Measurements from ENCODE around the gene URB1.

The URB1 gene

DNA sequence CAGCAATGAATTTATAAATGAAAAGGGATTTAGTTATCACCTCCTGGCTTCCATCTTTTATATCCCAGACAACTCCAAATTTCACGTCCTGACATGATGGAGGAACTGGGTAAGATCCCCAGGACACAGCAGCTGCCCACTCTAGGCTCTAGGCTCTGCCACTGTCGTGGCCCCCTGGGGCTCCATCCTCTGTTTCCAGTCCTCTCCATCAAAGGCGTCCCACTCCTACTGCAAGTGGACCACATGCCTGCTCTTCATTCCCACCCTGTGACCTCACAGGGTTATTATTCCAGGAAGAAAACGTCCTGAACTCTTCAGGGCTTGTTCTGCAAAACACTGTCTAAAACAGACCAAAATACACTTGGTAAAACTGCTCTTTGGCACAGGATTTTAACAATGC lies 11.9 kb downstream of the URB1 start:
- TF ChIP-seq CTCF (IDR thresholded peaks at IDR 0.05), result no peak

DNA sequence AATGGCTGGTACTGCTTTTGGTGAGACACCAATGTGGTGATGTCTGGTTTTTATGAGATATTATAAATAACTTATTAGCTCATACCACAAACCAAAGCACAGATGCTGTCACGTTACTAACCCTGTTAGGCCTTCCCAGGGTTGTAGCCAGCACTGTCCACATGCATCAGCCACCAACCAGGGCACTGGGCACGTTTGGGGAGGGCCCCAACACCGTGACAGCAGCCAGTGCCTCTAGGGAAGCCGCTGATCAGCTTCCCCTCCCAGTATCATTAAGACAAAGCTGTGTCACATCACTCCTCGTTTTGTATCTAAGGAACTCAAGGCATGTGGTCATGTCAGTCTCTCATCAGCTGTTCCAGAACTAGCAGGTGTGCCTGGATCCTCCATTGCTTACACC lies 13.9 kb downstream of the URB1 start:
- H3K9me3 ChIP-seq (ENCODE audit: control insufficient read depth, low read length), result no peaks in the 10 kb centered on the region

More for the DNA sequence above, 11.9 kb downstream of the URB1 start:
- no peaks in the 10 kb centered on the region for H3K36me3 ChIP-seq (ENCODE audit: control insufficient read depth, insufficient read depth, low read length)
- H3K27me3 ChIP-seq (ENCODE audit: control insufficient read depth, insufficient read depth, low read length), result no peaks in the 10 kb centered on the region
- H3K27ac ChIP-seq, result no peak overlapping the region
- H3K79me2 ChIP-seq, result no peaks in the 10 kb centered on the region
- no peaks in the 10 kb centered on the region for H3K9me3 ChIP-seq (ENCODE audit: control insufficient read depth, low read length)
- H2AFZ ChIP-seq, result no peak overlapping the region
- H3K9ac ChIP-seq, result no peak overlapping the region
- H3K4me3 ChIP-seq (ENCODE audit: low read depth, low read length), result no peak overlapping the region
- H3K4me2 ChIP-seq (ENCODE audit: low read length), result no peak overlapping the region
- H3K4me1 ChIP-seq, result peaks cover 4% of the 10 kb centered on the region

GRCh38 chr21:32377991-32378390 lies 14.8 kb downstream of the URB1 start:
- no peak overlapping the region for H2AFZ ChIP-seq
- H3K4me2 ChIP-seq (ENCODE audit: low read length), result no peak overlapping the region
- H3K27ac ChIP-seq, result no peak overlapping the region
- no peaks in the 10 kb centered on the region for H3K27me3 ChIP-seq (ENCODE audit: control insufficient read depth, insufficient read depth, low read length)
- no peak for TF ChIP-seq CTCF (IDR thresholded peaks at IDR 0.05)
- no peaks in the 10 kb centered on the region for H3K79me2 ChIP-seq
- no peak overlapping the region for H3K9ac ChIP-seq
- no peaks in the 10 kb centered on the region for H3K36me3 ChIP-seq (ENCODE audit: control insufficient read depth, insufficient read depth, low read length)
- H3K4me3 ChIP-seq (ENCODE audit: low read depth, low read length), result no peak overlapping the region
- peaks cover 11% of the 10 kb centered on the region for H3K4me1 ChIP-seq
- H3K9me3 ChIP-seq (ENCODE audit: control insufficient read depth, low read length), result no peaks in the 10 kb centered on the region

More for the DNA sequence above, 13.9 kb downstream of the URB1 start:
- H3K4me3 ChIP-seq (ENCODE audit: low read depth, low read length), result no peak overlapping the region
- H3K36me3 ChIP-seq (ENCODE audit: control insufficient read depth, insufficient read depth, low read length), result no peaks in the 10 kb centered on the region
- no peak for TF ChIP-seq CTCF (IDR thresholded peaks at IDR 0.05)
- H3K79me2 ChIP-seq, result no peaks in the 10 kb centered on the region
- no peak overlapping the region for H2AFZ ChIP-seq
- H3K4me2 ChIP-seq (ENCODE audit: low read length), result no peak overlapping the region
- H3K9ac ChIP-seq, result no peak overlapping the region
- no peak overlapping the region for H3K27ac ChIP-seq
- H3K4me1 ChIP-seq, result peaks cover 9% of the 10 kb centered on the region
- H3K27me3 ChIP-seq (ENCODE audit: control insufficient read depth, insufficient read depth, low read length), result no peaks in the 10 kb centered on the region

GRCh38 chr21:32377506-32377905 lies 15.3 kb downstream of the URB1 start:
- Histone ChIP-seq H3K27ac (no peak overlapping the region), H3K36me3 (ENCODE audit: control insufficient read depth, insufficient read depth, low read length) (no peaks in the 10 kb centered on the region), H3K4me1 (peaks cover 15% of the 10 kb centered on the region)

More at GRCh38 chr21:32377506-32377905, 15.3 kb downstream of the URB1 start:
- H3K4me3 ChIP-seq (ENCODE audit: low read depth, low read length), result no peak overlapping the region
- no peak overlapping the region for H3K4me2 ChIP-seq (ENCODE audit: low read length)
- H3K79me2 ChIP-seq, result no peaks in the 10 kb centered on the region
- no peak overlapping the region for H2AFZ ChIP-seq
- no peak overlapping the region for H3K9ac ChIP-seq
- no peaks in the 10 kb centered on the region for H3K9me3 ChIP-seq (ENCODE audit: control insufficient read depth, low read length)
- TF ChIP-seq CTCF (IDR thresholded peaks at IDR 0.05), result no peak
- H3K27me3 ChIP-seq (ENCODE audit: control insufficient read depth, insufficient read depth, low read length), result no peaks in the 10 kb centered on the region

All from parathyroid adenoma (tissue), 2 donors.